Glomerular visceral epithelial cell (primary cell): ENCODE data around the gene EIF3I.

Experiments used
- DNase-seq: peaks from one replicate; pipeline ENCODE4 v3.0.0-alpha.2; 2016; ENCODE audit errors: extremely low spot score

EIF3I gene

GRCh38 chr1:32221980-32222755, at the start of gene EIF3I, which contains the start of gene TMEM234:
Gene EIF3I, plus strand, starts transcription at chr1:32222407. Its CDS starts 35 bp downstream, at chr1:32222442.
Gene TMEM234, minus strand, starts transcription at chr1:32222353. Its CDS starts 31 bp downstream, at chr1:32222322.
- DNase-seq: peak; percentile 87

- peak; percentile 49 for DNase-seq
These were observed 49.5 kb upstream of the EIF3I start for GRCh38 chr1:32172621-32173245.

GRCh38 chr1:32178380-32179192, 43.6 kb upstream of the EIF3I start:
- no peak for DNase-seq

GRCh38 chr1:32179193-32179442, 43.1 kb upstream of the EIF3I start:
- no peak for DNase-seq

GRCh38 chr1:32179443-32180185, 42.6 kb upstream of the EIF3I start, which contains the start of gene TXLNA:
Gene TXLNA, plus strand, starts transcription at chr1:32179675. Its CDS starts 671 bp downstream, at chr1:32180346.
- DNase-seq: peak; percentile 92

GRCh38 chr1:32180186-32181060, 41.8 kb upstream of the EIF3I start:
- DNase-seq: peak; percentile 63

- no peak for DNase-seq
These were observed 41.1 kb upstream of the EIF3I start for GRCh38 chr1:32181065-32181464.

GRCh38 chr1:32181563-32181962, 40.6 kb upstream of the EIF3I start:
- DNase-seq: no peak

GRCh38 chr1:32182060-32182459, 40.1 kb upstream of the EIF3I start:
- no peak for DNase-seq

- DNase-seq: no peak
These were observed 37.6 kb upstream of the EIF3I start for GRCh38 chr1:32184650-32185049.

GRCh38 chr1:32186077-32186476, 36.1 kb upstream of the EIF3I start:
- DNase-seq: no peak

GRCh38 chr1:32186491-32186890, 35.7 kb upstream of the EIF3I start:
- no peak for DNase-seq

- DNase-seq: no peak
These were observed 34.4 kb upstream of the EIF3I start for GRCh38 chr1:32187850-32188249.

GRCh38 chr1:32192220-32192948, 29.8 kb upstream of the EIF3I start:
- DNase-seq: no peak

- DNase-seq: no peak
These were observed 27.2 kb upstream of the EIF3I start for GRCh38 chr1:32194984-32195383.

- DNase-seq: no peak
These were observed 26.7 kb upstream of the EIF3I start for GRCh38 chr1:32195531-32195930.

GRCh38 chr1:32195972-32196823, 26.0 kb upstream of the EIF3I start:
- DNase-seq: no peak

- peak; percentile 30 for DNase-seq
These were observed 25.1 kb upstream of the EIF3I start for GRCh38 chr1:32197074-32197473.

GRCh38 chr1:32197837-32198236, 24.4 kb upstream of the EIF3I start:
- no peak for DNase-seq
